Gastroesophageal sphincter (tissue), 3 donors: Measurements from ENCODE around the gene APC.

Experiments
- EP300 ChIP-seq: sonication (generic); formaldehyde crosslinking; IDR thresholded peaks from one replicate; pipeline ENCODE4 v1.6.1; 2017; ENCODE audit warnings: antibody characterized with exemption, mild to moderate bottlenecking
- POLR2A ChIP-seq, 2 donors: fragments of 450-650 bp; IDR thresholded peaks; one replicate each; pipeline ENCODE4 v1.6.1; 2017; ENCODE audit warnings: antibody characterized with exemption in 2 of 2, mild to moderate bottlenecking in 2 of 2, moderate library complexity in 1 of 2
- TF ChIP-seq, protein P1 (sequence below), 4 experiments: fragments of 200-600 bp in 2 of 4; fragments of 450-650 bp in 2 of 4; sonication (generic) in 1 of 4; IDR thresholded peaks; one replicate each; pipeline ENCODE4 v1.5.1; 2017 to 2019; ENCODE audit warnings: antibody characterized with exemption in 4 of 4, mild to moderate bottlenecking in 2 of 4, moderate library complexity in 2 of 4

- no peak for TF ChIP-seq POLR2A (IDR thresholded peaks at IDR 0.05)
- TF ChIP-seq EP300 = no peak
- TF ChIP-seq, protein P1, sequence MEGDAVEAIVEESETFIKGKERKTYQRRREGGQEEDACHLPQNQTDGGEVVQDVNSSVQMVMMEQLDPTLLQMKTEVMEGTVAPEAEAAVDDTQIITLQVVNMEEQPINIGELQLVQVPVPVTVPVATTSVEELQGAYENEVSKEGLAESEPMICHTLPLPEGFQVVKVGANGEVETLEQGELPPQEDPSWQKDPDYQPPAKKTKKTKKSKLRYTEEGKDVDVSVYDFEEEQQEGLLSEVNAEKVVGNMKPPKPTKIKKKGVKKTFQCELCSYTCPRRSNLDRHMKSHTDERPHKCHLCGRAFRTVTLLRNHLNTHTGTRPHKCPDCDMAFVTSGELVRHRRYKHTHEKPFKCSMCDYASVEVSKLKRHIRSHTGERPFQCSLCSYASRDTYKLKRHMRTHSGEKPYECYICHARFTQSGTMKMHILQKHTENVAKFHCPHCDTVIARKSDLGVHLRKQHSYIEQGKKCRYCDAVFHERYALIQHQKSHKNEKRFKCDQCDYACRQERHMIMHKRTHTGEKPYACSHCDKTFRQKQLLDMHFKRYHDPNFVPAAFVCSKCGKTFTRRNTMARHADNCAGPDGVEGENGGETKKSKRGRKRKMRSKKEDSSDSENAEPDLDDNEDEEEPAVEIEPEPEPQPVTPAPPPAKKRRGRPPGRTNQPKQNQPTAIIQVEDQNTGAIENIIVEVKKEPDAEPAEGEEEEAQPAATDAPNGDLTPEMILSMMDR (IDR thresholded peaks at IDR 0.05) = no peak
Observed at GRCh38 chr5:112892776-112893175, 155.1 kb downstream of the APC start.
